Calu3 (cell line): ENCODE results near the gene ATP11A. TPM values are rescaled to one million over a fixed set of nuclear protein-coding genes. Genes with fewer than 3 reads are reported as not detected.

Experiments
- BruUV-seq: library from RNA; stranded (reverse); fragments of 400-500 nt; replicated peaks from 2 replicates; lab custom pipeline; 2021; lab: Mats Ljungman, UMichigan
- CTCF ChIA-PET: fragments of 300-600 bp; sonication (Branson Sonifier 250); formaldehyde crosslinking; loops from one replicate; lab custom pipeline; 2022; ENCODE audit warnings: antibody characterized with exemption; lab: Charles Lee
- DNase-seq: peaks from one replicate; pipeline ENCODE4 v3.0.0; 2022
- H3K27ac Mint-ChIP-seq: one replicate; pipeline ENCODE4 v1.8.0; 2022; ENCODE audit warnings: mixed read lengths; ENCODE audit not compliant: unreplicated experiment
- H3K27me3 Mint-ChIP-seq: one replicate; pipeline ENCODE4 v1.8.0; 2022; ENCODE audit warnings: mixed read lengths; ENCODE audit not compliant: unreplicated experiment
- H3K36me3 Mint-ChIP-seq: one replicate; pipeline ENCODE4 v1.8.0; 2022; ENCODE audit warnings: mild to moderate bottlenecking, moderate library complexity, mixed read lengths; ENCODE audit not compliant: insufficient read depth, unreplicated experiment
- H3K4me1 Mint-ChIP-seq: one replicate; pipeline ENCODE4 v1.8.0; 2022; ENCODE audit warnings: mild to moderate bottlenecking, low read depth, mixed read lengths; ENCODE audit not compliant: unreplicated experiment
- H3K4me3 Mint-ChIP-seq: one replicate; pipeline ENCODE4 v1.8.0; 2022; ENCODE audit warnings: mild to moderate bottlenecking, low read depth, moderate library complexity, mixed read lengths; ENCODE audit not compliant: unreplicated experiment
- H3K9me3 Mint-ChIP-seq: one replicate; pipeline ENCODE4 v1.8.0; 2022; ENCODE audit warnings: low read depth, mixed read lengths; ENCODE audit not compliant: unreplicated experiment
- CTCF ChIP-seq: fragments of 200-600 bp; IDR thresholded peaks from one replicate; pipeline ENCODE4 v1.8.0; 2022; ENCODE audit warnings: antibody characterized with exemption; ENCODE audit not compliant: unreplicated experiment
- intact Hi-C: fragments of 100-400 bp; cut with micrococcal nuclease; formaldehyde crosslinking; loops from one replicate; pipeline ENCODE4 v1.10.0; 2022; ENCODE audit not compliant: unreplicated experiment
- total RNA-seq: library from RNA; stranded (reverse); gene quantifications from 2 replicates; pipeline ENCODE4 v1.2.3, GENCODE V29; 2022

ATP11A gene
- total RNA-seq, 1 experiment from 2014 or later = 115 TPM

- Mint-ChIP-seq H3K27ac (no peak overlapping the region), H3K4me3 (no peak overlapping the region), H3K36me3 (peaks cover 5% of the 10 kb centered on the region), H3K27me3 (no peaks in the 10 kb centered on the region), H3K4me1 (no peaks in the 10 kb centered on the region), H3K9me3 (no peaks in the 10 kb centered on the region)
- CTCF ChIA-PET = no interaction called here
- no peak for TF ChIP-seq CTCF
- intact Hi-C loops = no loop called here
- DNase-seq = no peak
- no TSS peak for BruUV-seq
Measured at GRCh38 chr13:112850273-112850672, 160.4 kb downstream of the ATP11A start.

GRCh38 chr13:112851107-112852038 lies 161.5 kb downstream of the ATP11A start:
- Mint-ChIP-seq H3K27ac (no peak overlapping the region), H3K9me3 (no peaks in the 10 kb centered on the region), H3K4me3 (no peak overlapping the region), H3K27me3 (no peaks in the 10 kb centered on the region), H3K36me3 (peaks cover 5% of the 10 kb centered on the region), H3K4me1 (no peaks in the 10 kb centered on the region)
- TF ChIP-seq CTCF = no peak
- intact Hi-C loops = no loop called here
- DNase-seq = no peak
- CTCF ChIA-PET = no interaction called here
- BruUV-seq = no TSS peak

GRCh38 chr13:112852392-112852791 lies 162.6 kb downstream of the ATP11A start:
- Mint-ChIP-seq H3K36me3 (peaks cover 5% of the 10 kb centered on the region), H3K9me3 (no peaks in the 10 kb centered on the region), H3K4me1 (no peaks in the 10 kb centered on the region), H3K4me3 (no peak overlapping the region), H3K27ac (no peak overlapping the region), H3K27me3 (no peaks in the 10 kb centered on the region)
- no peak for TF ChIP-seq CTCF
- DNase-seq = no peak
- intact Hi-C loops = no loop called here
- no TSS peak for BruUV-seq
- CTCF ChIA-PET = no interaction called here

- TF ChIP-seq CTCF = no peak
- BruUV-seq = no TSS peak
- Mint-ChIP-seq H3K27ac (no peak overlapping the region), H3K4me1 (no peaks in the 10 kb centered on the region), H3K36me3 (peaks cover 5% of the 10 kb centered on the region), H3K27me3 (no peaks in the 10 kb centered on the region), H3K4me3 (no peak overlapping the region), H3K9me3 (no peaks in the 10 kb centered on the region)
- intact Hi-C loops = no loop called here
- CTCF ChIA-PET = no interaction called here
- DNase-seq = no peak
Measured at GRCh38 chr13:112852808-112853207, 163.0 kb downstream of the ATP11A start.
